OCI-LY7 (cell line): ENCODE data around the gene PEX10.

Experiments used
- CTCF ChIP-seq: fragments of 200-600 bp; sonication (generic); conservative IDR thresholded peaks from 2 replicates; pipeline ENCODE4 v1.5.1; 2014; ENCODE audit warnings: mild to moderate bottlenecking, antibody characterized with exemption, low read length, moderate library complexity, mixed read lengths
- EZH2phosphoT487 ChIP-seq: fragments of 200-600 bp; sonication (generic); IDR thresholded peaks from 2 replicates; pipeline ENCODE4 v1.6.1; 2018; ENCODE audit warnings: low read depth, borderline replicate concordance, mild to moderate bottlenecking, mixed run types, antibody characterized with exemption, low read length, moderate library complexity, mixed read lengths

GRCh38 chr1:2412395-2412772, at the start of gene PEX10:
- TF ChIP-seq CTCF (no peak), EZH2phosphoT487 (no peak)
